ENCODE measurements around the gene TASP1.

TASP1 gene

DNA sequence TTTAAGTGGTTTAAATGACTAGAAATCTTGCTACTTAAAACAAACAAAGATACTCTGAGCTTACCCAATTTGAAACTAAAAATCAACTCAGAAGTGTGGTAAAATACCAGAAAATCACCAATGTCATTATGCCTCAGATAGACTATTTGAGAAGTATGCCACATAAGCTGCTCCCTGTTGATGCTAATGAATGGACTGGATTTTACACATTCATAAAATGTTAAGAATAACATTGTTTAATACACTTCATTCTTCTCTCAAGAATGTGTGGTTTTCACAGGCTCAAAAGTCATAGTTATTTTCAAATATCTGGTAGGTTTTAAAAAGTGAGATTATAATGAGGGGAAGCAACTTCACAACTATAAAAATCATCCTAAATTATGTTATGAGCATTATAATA lies 170.6 kb downstream of the TASP1 start:
- Histone ChIP-seq H3K36me3 (ENCODE audit: control insufficient read depth, insufficient read depth, low read length) (no peaks in the 10 kb centered on the region), H3K4me1 (ENCODE audit: control insufficient read depth, insufficient read depth, low read length, poor library complexity, severe bottlenecking) (no peaks in the 10 kb centered on the region), H3K9me3 (ENCODE audit: control insufficient read depth, low read length) (peaks cover 5% of the 10 kb centered on the region), H3K27ac (ENCODE audit: low read depth, low read length, severe bottlenecking) (no peak overlapping the region), H3K4me3 (ENCODE audit: extremely low read depth, insufficient read depth, low read length, poor library complexity, severe bottlenecking) (no peak overlapping the region)

DNA sequence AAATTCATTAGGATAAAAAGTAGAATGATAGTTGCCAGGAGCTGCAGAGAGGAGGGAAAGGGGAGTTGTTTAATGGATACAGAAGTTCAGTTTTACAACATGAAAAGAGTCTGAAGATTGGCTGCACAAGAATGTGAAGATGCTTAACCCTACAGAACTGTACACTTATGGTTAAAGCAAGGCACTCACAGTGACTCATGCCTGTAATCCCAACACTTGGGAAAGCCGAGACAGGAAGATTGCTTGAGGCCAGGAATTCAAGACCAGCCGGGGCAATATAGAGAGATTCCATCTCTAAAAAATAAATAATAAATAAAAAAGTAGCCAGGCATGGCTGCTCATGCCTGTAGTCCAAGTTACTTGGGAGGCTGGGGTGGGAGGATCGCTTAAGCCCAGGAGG lies 174.0 kb downstream of the TASP1 start:
- 100% methylated on average over 1 of the region's 3 CpGs; no CpG with 5 or more reads in 1 of the 2 experiments for WGBS, 2 experiments (ENCODE audit: insufficient coverage in 2 of 2)
- Histone ChIP-seq H3K4me3 (ENCODE audit: extremely low read depth, insufficient read depth, low read length, poor library complexity, severe bottlenecking) (no peak overlapping the region), H3K27ac (ENCODE audit: low read depth, low read length, severe bottlenecking) (no peak overlapping the region), H3K4me1 (ENCODE audit: control insufficient read depth, insufficient read depth, low read length, poor library complexity, severe bottlenecking) (no peaks in the 10 kb centered on the region), H3K9me3 (ENCODE audit: control insufficient read depth, low read length) (peaks cover 5% of the 10 kb centered on the region), H3K36me3 (ENCODE audit: control insufficient read depth, insufficient read depth, low read length) (no peaks in the 10 kb centered on the region)

DNA sequence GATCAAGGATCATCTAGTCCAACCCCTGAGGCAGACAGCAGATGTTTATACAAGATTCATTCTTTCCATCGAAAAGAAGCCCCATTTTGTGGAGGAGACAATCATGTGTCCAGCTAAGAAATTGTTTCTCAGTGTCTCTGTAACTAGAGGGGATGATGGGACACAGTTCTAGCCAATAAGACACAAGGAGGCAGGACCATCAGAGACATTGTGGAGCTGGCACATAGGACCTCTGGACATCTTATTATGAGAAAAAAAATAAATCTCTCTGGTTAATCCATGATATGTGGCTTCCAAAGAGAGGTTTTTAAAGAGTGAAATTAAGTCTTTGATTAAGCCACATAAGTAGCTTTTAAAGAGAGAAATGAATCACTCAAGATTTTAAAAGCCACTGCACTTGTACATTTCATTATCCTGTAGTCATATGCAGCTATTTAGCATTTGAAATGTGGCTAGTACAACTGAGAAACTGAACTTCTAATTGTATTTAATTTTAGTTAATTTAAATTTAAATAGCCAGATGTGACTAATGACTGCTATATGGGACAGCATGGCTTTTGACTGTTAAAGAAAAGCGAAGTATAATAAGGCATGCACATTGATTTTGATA lies 176.8 kb downstream of the TASP1 start:
- Histone ChIP-seq H3K4me3 (ENCODE audit: extremely low read depth, insufficient read depth, low read length, poor library complexity, severe bottlenecking) (no peak overlapping the region), H3K4me1 (ENCODE audit: control insufficient read depth, insufficient read depth, low read length, poor library complexity, severe bottlenecking) (no peaks in the 10 kb centered on the region)
- WGBS, 2 experiments (ENCODE audit: insufficient coverage in 2 of 2) = 92 to 100% methylated on average over 2 of the region's 2 CpGs

DNA sequence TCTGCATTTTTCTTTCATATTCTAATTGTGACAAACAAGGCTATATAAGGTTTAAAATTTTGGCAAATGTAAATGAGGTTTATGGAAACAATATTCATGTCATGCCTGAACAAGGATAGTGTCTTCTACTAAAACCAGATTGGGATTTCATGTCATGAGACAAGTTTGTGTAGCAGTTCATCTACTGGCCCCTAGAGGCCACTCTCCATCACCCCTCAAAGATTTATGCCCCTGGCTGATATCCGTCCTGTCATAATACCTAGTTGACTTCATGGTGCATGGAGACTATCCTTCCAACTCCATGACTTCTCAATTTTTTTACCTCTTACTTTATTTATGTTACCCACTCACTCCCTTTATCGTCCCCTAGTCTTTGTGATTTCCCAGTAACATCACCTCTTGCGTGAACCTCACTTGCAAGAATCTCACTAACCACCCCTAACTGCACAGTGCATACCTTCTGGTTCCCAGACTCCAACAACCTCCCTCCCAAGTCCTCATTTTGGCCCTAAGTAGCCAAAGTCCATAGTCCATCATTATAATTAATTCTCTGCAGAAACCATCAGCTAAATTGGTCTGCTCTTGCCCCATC lies 179.8 kb downstream of the TASP1 start:
- Histone ChIP-seq H3K36me3 (ENCODE audit: control insufficient read depth, insufficient read depth, low read length) (peaks cover 5% of the 10 kb centered on the region), H3K27ac (ENCODE audit: low read depth, low read length, severe bottlenecking) (no peak overlapping the region)
- WGBS, 2 experiments (ENCODE audit: insufficient coverage in 2 of 2) = 80 to 93% methylated on average over 3 of the region's 3 CpGs

More for the DNA sequence above, 176.8 kb downstream of the TASP1 start:
- H3K27ac ChIP-seq (ENCODE audit: low read depth, low read length, severe bottlenecking) = no peak overlapping the region
- H3K36me3 ChIP-seq (ENCODE audit: control insufficient read depth, insufficient read depth, low read length) = no peaks in the 10 kb centered on the region
- H3K9me3 ChIP-seq (ENCODE audit: control insufficient read depth, low read length) = no peaks in the 10 kb centered on the region

DNA sequence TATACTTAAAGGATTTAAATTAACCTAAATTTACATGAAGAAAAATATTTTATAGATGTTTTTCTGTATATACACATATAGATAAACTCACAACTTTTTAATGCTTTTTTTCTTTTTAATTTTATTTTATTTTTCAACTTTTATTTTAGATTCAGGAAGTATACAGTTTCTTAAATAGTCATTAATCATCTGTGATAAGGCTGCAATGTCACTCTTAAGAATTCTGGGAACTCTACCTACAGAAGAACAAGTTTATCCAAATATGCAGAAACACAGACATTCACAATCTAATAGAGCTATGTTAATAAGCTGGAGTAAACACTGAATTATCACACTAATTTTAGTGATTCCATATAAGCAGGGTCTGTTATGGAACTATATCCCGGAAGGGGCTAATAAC lies 181.2 kb downstream of the TASP1 start:
- Histone ChIP-seq H3K9me3 (ENCODE audit: control insufficient read depth, low read length) (no peaks in the 10 kb centered on the region), H3K4me3 (ENCODE audit: extremely low read depth, insufficient read depth, low read length, poor library complexity, severe bottlenecking) (no peak overlapping the region), H3K4me1 (ENCODE audit: control insufficient read depth, insufficient read depth, low read length, poor library complexity, severe bottlenecking) (peaks cover 18% of the 10 kb centered on the region), H3K27ac (ENCODE audit: low read depth, low read length, severe bottlenecking) (no peak overlapping the region), H3K36me3 (ENCODE audit: control insufficient read depth, insufficient read depth, low read length) (peaks cover 9% of the 10 kb centered on the region)
- WGBS, 2 experiments (ENCODE audit: insufficient coverage in 2 of 2) = no CpG with 5 or more reads among the region's 1 CpG

More for the DNA sequence above, 179.8 kb downstream of the TASP1 start:
- H3K4me1 ChIP-seq (ENCODE audit: control insufficient read depth, insufficient read depth, low read length, poor library complexity, severe bottlenecking) = peaks cover 18% of the 10 kb centered on the region
- H3K4me3 ChIP-seq (ENCODE audit: extremely low read depth, insufficient read depth, low read length, poor library complexity, severe bottlenecking) = no peak overlapping the region
- no peaks in the 10 kb centered on the region for H3K9me3 ChIP-seq (ENCODE audit: control insufficient read depth, low read length)

DNA sequence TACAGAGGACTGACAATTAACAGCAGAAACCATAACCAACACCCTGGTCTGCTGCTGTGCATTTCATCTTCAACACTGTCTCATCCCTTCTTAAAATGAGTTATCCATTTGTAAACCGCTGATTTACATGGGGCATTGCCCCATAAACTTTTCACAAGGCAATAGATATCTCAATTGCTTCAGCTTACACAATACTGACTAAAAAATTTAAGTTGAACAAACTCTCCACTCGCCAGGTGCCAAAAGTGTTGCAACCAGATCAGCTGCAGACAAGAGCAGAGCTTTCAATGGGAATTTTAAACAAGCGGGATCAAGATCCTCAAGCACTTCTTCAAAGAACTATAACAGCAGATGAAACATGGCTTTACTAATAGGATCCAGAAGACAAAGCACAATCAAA lies 183.0 kb downstream of the TASP1 start:
- no peak overlapping the region for H3K4me3 ChIP-seq (ENCODE audit: extremely low read depth, insufficient read depth, low read length, poor library complexity, severe bottlenecking)
- no peaks in the 10 kb centered on the region for H3K9me3 ChIP-seq (ENCODE audit: control insufficient read depth, low read length)
- WGBS, 2 experiments (ENCODE audit: insufficient coverage in 2 of 2) = 50 to 67% methylated on average over 2 to 3 of the region's 3 CpGs
- peaks cover 19% of the 10 kb centered on the region for H3K36me3 ChIP-seq (ENCODE audit: control insufficient read depth, insufficient read depth, low read length)
- H3K4me1 ChIP-seq (ENCODE audit: control insufficient read depth, insufficient read depth, low read length, poor library complexity, severe bottlenecking) = peaks cover 18% of the 10 kb centered on the region
- no peak overlapping the region for H3K27ac ChIP-seq (ENCODE audit: low read depth, low read length, severe bottlenecking)

DNA sequence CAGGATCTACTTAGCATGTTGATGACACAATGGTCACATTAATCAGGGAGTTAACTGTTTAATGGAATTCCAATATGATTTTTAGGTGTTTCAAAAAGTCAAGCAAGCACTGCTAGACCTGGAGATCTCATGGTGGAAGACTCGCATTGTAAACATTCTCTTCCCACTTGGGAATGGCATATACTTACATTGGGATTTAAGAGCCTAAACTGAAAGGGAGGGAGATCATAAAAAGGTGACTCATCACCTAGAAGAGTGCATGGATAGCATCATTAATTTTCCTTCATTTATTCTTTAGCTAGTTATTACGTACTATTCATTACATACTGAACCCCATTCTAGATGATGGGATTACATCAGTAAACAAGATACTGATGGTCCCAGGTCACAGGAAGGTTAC lies 185.4 kb downstream of the TASP1 start:
- Histone ChIP-seq H3K27ac (ENCODE audit: low read depth, low read length, severe bottlenecking) (no peak overlapping the region), H3K4me3 (ENCODE audit: extremely low read depth, insufficient read depth, low read length, poor library complexity, severe bottlenecking) (no peak overlapping the region), H3K4me1 (ENCODE audit: control insufficient read depth, insufficient read depth, low read length, poor library complexity, severe bottlenecking) (peaks cover 18% of the 10 kb centered on the region), H3K36me3 (ENCODE audit: control insufficient read depth, insufficient read depth, low read length) (peaks cover 20% of the 10 kb centered on the region), H3K9me3 (ENCODE audit: control insufficient read depth, low read length) (no peaks in the 10 kb centered on the region)
- 80% methylated on average over 1 of the region's 2 CpGs; no CpG with 5 or more reads in 1 of the 2 experiments for WGBS, 2 experiments (ENCODE audit: insufficient coverage in 2 of 2)

DNA sequence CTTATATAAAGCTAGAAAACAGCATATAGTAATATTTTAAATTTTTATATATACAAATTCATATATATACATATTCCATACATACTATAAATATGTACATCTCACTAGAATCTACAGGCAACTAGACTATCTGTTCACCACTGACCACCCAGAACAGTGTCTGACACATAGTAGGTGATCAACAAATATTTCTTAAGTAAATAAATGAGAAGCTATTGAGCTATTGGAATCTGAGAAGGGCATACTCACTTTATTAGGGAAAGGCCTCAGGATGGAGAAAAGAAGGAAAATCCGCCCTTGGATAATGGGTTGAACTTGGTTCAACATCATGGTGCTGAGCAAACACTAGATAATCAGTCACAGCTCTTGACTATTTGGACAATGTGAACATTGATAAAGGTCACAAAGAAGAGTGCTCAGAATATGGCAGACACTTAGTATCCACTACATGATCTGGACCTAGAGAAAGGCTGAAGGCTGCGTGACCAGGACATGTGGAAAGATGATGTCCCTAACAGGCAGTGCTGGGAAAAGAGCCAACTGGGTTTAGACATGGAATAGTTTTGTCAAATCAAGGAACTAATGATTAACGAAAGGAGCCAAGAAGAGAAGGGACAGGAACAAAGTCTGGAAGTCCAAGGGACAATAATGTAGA lies 186.1 kb downstream of the TASP1 start:
- H3K4me1 ChIP-seq (ENCODE audit: control insufficient read depth, insufficient read depth, low read length, poor library complexity, severe bottlenecking) = peaks cover 18% of the 10 kb centered on the region
- H3K36me3 ChIP-seq (ENCODE audit: control insufficient read depth, insufficient read depth, low read length) = peaks cover 20% of the 10 kb centered on the region
- WGBS, 2 experiments (ENCODE audit: insufficient coverage in 2 of 2) = 61 to 63% methylated on average over 3 of the region's 3 CpGs
- H3K27ac ChIP-seq (ENCODE audit: low read depth, low read length, severe bottlenecking) = no peak overlapping the region
- H3K9me3 ChIP-seq (ENCODE audit: control insufficient read depth, low read length) = no peaks in the 10 kb centered on the region
- no peak overlapping the region for H3K4me3 ChIP-seq (ENCODE audit: extremely low read depth, insufficient read depth, low read length, poor library complexity, severe bottlenecking)

DNA sequence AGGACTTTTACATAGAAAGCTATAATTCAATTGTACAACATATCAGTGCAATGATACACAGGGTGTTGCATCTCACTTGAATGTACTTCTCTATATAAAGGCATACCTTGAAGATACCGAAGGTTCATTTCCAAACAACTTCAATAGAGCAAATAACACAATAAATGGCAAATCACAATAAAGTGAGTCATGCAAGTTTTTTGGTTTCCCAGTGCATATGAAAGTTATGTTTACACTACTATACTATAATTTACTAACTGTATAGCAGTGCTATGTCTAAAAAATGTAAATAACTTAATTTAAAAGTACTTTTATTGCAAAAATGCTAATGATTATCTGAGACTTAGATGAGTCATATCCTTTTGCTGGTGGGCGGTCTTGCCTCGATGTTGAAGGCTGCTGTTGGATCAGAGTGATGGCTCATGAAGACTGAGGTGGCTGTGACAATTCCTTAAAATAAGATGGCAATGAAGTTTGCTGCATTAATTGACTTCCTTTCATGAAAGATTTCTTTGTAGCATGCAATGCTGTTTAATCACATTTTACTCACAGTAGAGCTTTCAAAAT lies 188.8 kb downstream of the TASP1 start:
- peaks cover 14% of the 10 kb centered on the region for H3K36me3 ChIP-seq (ENCODE audit: control insufficient read depth, insufficient read depth, low read length)
- no peak overlapping the region for H3K4me3 ChIP-seq (ENCODE audit: extremely low read depth, insufficient read depth, low read length, poor library complexity, severe bottlenecking)
- H3K27ac ChIP-seq (ENCODE audit: low read depth, low read length, severe bottlenecking) = no peak overlapping the region
- H3K4me1 ChIP-seq (ENCODE audit: control insufficient read depth, insufficient read depth, low read length, poor library complexity, severe bottlenecking) = peaks cover 8% of the 10 kb centered on the region
- 81 to 100% methylated on average over 2 of the region's 3 CpGs for WGBS, 2 experiments (ENCODE audit: insufficient coverage in 2 of 2)
- H3K9me3 ChIP-seq (ENCODE audit: control insufficient read depth, low read length) = no peaks in the 10 kb centered on the region

DNA sequence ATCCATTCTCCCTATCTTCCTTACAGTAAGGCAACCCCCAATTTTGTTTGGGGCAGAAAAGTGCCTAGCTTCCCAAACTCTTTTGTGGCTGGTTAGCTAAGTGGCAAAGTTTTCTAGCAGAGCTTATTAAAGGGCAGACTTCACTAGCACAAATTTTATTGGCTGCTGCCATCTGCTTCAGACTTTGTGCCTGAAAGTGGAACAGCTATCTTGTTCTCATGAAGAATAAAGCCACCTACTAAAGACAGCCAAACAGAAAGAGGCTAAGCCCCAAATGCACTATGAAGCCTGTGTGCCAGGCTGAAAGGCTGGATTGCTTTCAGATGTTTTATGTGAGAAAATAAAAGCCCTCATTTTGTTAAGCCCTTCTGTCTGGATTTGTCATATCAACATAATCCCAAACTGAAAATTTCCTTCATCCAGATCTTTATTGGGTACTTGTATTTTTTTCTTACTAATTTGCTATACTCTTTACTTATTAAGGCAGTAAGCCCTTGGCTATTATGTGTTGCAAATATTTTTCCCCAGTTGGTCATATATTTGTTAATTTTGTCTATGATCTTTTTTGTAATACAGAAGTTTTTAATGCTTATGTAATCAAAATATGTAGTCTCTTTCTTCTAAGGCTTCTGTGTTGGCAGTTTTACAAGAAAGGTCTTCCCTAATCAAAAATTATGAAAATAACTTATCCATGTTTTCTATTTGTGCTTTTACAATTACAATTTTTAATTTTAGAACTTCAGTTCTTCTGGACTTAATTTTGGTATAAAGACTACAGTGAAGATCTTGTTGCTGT lies 191.1 kb downstream of the TASP1 start:
- Histone ChIP-seq H3K27ac (ENCODE audit: low read depth, low read length, severe bottlenecking) (no peak overlapping the region), H3K4me1 (ENCODE audit: control insufficient read depth, insufficient read depth, low read length, poor library complexity, severe bottlenecking) (no peaks in the 10 kb centered on the region), H3K4me3 (ENCODE audit: extremely low read depth, insufficient read depth, low read length, poor library complexity, severe bottlenecking) (no peak overlapping the region), H3K36me3 (ENCODE audit: control insufficient read depth, insufficient read depth, low read length) (peaks cover 11% of the 10 kb centered on the region), H3K9me3 (ENCODE audit: control insufficient read depth, low read length) (no peaks in the 10 kb centered on the region)
